Heart right ventricle (tissue), 16 donors: ENCODE results near the gene HOTAIR. TPM values are rescaled to one million over a fixed set of nuclear protein-coding genes. Genes with fewer than 3 reads are reported as not detected.
A peak's percentile ranks its signal among the peaks of the same experiment; 100 is the strongest.

ENCODE experiments used
- ATAC-seq, 8 donors: fragments of 200-7000 bp; cut with Tn5 transposase; one replicate each; pipeline ENCODE4 v1.9.1; 2020; ENCODE audit warnings: mild to moderate bottlenecking in 8 of 8, moderate library complexity in 8 of 8, moderate number of reproducible peaks in 1 of 8
- DNase-seq, 2 donors: peaks; one replicate each; pipeline ENCODE4 v3.0.0-alpha.2; 2020
- H3K27ac ChIP-seq, 10 donors: fragments of 200-600 bp; sonication (generic) in 2 of 10; one replicate each; pipeline versions ENCODE4 v1.5.0 to v1.8.0; 2020 to 2022; ENCODE audit warnings: mild to moderate bottlenecking in 3 of 10
- H3K27me3 ChIP-seq, 7 donors: fragments of 200-600 bp; one replicate each; pipeline ENCODE4 v1.8.0; 2021 to 2022; ENCODE audit warnings: mild to moderate bottlenecking in 2 of 7
- H3K36me3 ChIP-seq, 9 donors: fragments of 200-600 bp; sonication (generic) in 1 of 9; one replicate each; pipeline versions ENCODE4 v1.5.0 to v1.8.0; 2020 to 2022; ENCODE audit warnings: mild to moderate bottlenecking in 2 of 9
- H3K4me1 ChIP-seq, 9 donors: fragments of 200-600 bp; sonication (generic) in 1 of 9; one replicate each; pipeline versions ENCODE4 v1.5.0 to v1.8.0; 2020 to 2022; ENCODE audit warnings: mild to moderate bottlenecking in 4 of 9
- H3K4me3 ChIP-seq, 10 donors: fragments of 200-600 bp; sonication (generic) in 2 of 10; one replicate each; pipeline versions ENCODE4 v1.5.0 to v1.8.0; 2020 to 2022; ENCODE audit warnings: mild to moderate bottlenecking in 7 of 10, moderate library complexity in 2 of 10
- H3K9me3 ChIP-seq, 11 donors: fragments of 200-600 bp in 10 of 11; sonication (generic) in 2 of 11; one replicate each; pipeline versions ENCODE4 v1.5.0 to v1.8.0; 2013 to 2022; ENCODE audit warnings: mild to moderate bottlenecking in 2 of 11, control low read depth in 1 of 11, moderate library complexity in 1 of 11
- WGBS, 2 donors: extraction: QIAGEN DNeasy Blood & Tissue Kit; methylation state at CpG; one replicate each; pipeline ENCODE4 v1.1.7; 2013; ENCODE audit warnings: inconsistent platforms in 1 of 2; 5-methylcytosine and 5-hydroxymethylcytosine counted together
- intact Hi-C, 10 donors: fragments of 100-400 bp; cut with DNase I; formaldehyde crosslinking; loops; one replicate each; pipeline versions ENCODE4 v1.11.1 to v1.14.2; 2022
- polyA plus RNA-seq, 2 donors: library from polyadenylated mRNA; stranded (reverse); fragments of 200-250 nt; gene quantifications; one replicate each; pipeline ENCODE4 v1.2.3, GENCODE V29; 2013
- total RNA-seq, 10 donors: library from RNA; stranded (reverse); fragmentation: NEBNext Ultra II Directional in 3 of 10; extraction: Animal tissue kit (Norgen Biotek cat#: 25700) in 3 of 10; gene quantifications; one replicate each; pipeline versions ENCODE4 v1.2.1 to v1.2.4, GENCODE V29; 2021 to 2023
- TF ChIP-seq, protein P1 (sequence below), 9 donors: fragments of 200-600 bp; sonication (generic) in 2 of 9; IDR thresholded peaks; one replicate each; pipeline versions ENCODE4 v1.5.0 to v1.8.0; 2021 to 2022; ENCODE audit warnings: antibody characterized with exemption in 9 of 9, mild to moderate bottlenecking in 5 of 9, moderate library complexity in 1 of 9
- donor health status: Arrhythmogenic right ventricular cardiomyopathy.
- donor health status: ischemic (EF 13 %, LVEDD 7.1; RV severe dilation, severe dysfunction).
- donor health status: healthy with polysubstance abuse.
- donor health status: DM: no; HTN: yes; CAD: no.
- donor health status: DM: no; HTN: no; CAD: no.
- donor health status: ischemic (EF 25% LVEDD 6.9; RV normal size, moderate dysfunction).
- donor health status: ischemic (EF 25% LVEDD 5.7; RV mildly dilated, moderate dysfunction).
- donor health status: healthy.
- donor health status: DM: yes; HTN: yes; CAD: no.
- donor health status: Ischemic cardiomyopathy.
- donor health status: ischemic (EF 35%, LVEDD 5.7; RV mildly dilated, moderate dysfunction).
- donor health status: nonischemic (EF 11% LVEDD 7.7; RV severe dilation, severe dysfunction).
- donor health status: DM: yes; HTN: yes; CAD: no.
- donor health status: PGD.
- donor health status: ischemic (EF 29% LVEDD 5.4; RV normal size, mild dysfunction).
- donor health status: nonischemic (EF 23%, LVEDD 6.1; RV moderate dilation, normal function).

HOTAIR gene
- total and polyA plus RNA-seq, 12 donors, result not detected

DNA sequence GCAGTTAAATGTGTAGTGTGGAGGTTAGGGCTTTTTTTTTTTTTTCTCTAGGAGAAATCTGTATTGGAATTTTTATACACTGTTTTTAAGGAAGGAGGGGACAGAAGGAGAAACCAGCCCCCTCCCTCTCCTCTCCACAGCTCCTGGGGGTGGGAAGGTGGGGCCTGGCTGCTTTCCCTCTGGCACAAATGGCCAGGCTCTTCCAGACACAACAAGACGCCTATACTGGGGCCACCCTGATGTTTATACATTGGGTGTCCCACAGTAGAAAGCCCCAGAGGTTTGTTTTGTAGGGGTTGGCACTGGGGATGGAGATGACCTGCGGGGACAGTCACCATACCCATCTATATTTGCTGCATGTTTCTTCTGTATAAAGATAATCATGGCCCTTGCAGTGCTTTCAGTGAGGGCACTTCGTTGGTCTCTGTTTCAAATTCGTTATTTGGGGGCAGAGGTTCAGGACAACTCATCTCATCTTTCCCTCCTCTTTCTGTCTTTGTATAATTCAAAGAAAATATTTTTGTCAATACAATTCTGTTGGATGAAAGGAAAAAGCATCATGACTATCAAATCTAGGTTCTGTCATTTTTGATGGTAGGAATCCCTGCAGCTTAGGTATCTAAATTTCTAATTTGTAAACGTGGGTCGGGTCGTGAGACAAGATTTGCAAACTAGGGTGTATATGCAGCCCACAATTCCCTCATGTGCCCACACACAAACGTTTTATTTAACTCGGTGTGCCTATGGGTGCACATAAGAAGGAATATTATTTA is 2.3 kb upstream of the HOTAIR start:
- no peak for DNase-seq
- Histone ChIP-seq H3K9me3 (no peaks in the 10 kb centered on the region), H3K4me1 (peaks cover 2 to 28% (median 16%) of the 10 kb centered on the region in 9 donors), H3K36me3 (no peaks in the 10 kb centered on the region), H3K4me3 (no peak overlapping the region), H3K27ac (no peak overlapping the region), H3K27me3 (peaks cover 63 to 100% (median 98%) of the 10 kb centered on the region in 7 donors)
- intact Hi-C loops, result no loop called here
- no peak for ATAC-seq
- TF ChIP-seq, protein P1, sequence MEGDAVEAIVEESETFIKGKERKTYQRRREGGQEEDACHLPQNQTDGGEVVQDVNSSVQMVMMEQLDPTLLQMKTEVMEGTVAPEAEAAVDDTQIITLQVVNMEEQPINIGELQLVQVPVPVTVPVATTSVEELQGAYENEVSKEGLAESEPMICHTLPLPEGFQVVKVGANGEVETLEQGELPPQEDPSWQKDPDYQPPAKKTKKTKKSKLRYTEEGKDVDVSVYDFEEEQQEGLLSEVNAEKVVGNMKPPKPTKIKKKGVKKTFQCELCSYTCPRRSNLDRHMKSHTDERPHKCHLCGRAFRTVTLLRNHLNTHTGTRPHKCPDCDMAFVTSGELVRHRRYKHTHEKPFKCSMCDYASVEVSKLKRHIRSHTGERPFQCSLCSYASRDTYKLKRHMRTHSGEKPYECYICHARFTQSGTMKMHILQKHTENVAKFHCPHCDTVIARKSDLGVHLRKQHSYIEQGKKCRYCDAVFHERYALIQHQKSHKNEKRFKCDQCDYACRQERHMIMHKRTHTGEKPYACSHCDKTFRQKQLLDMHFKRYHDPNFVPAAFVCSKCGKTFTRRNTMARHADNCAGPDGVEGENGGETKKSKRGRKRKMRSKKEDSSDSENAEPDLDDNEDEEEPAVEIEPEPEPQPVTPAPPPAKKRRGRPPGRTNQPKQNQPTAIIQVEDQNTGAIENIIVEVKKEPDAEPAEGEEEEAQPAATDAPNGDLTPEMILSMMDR (IDR thresholded peaks at IDR 0.05), result no peak
- 8 to 11% methylated on average over 9 of the region's 9 CpGs for WGBS, 2 donors

- Histone ChIP-seq H3K4me3 (no peak overlapping the region), H3K9me3 (no peaks in the 10 kb centered on the region), H3K36me3 (no peaks in the 10 kb centered on the region), H3K27ac (no peak overlapping the region), H3K27me3 (peaks cover 67 to 100% (median 98%) of the 10 kb centered on the region in 7 donors), H3K4me1 (peaks cover 2 to 28% (median 16%) of the 10 kb centered on the region in 9 donors)
- ATAC-seq (no peak), DNase-seq (no peak)
- TF ChIP-seq, protein P1 (IDR thresholded peaks at IDR 0.05), result no peak
- intact Hi-C loops, result no loop called here
- WGBS, 2 donors, result 9 to 12% methylated on average over 21 of the region's 21 CpGs
Observed at GRCh38 chr12:53976172-53976822, 1.5 kb upstream of the HOTAIR start.

GRCh38 chr12:53975479-53976152 is 862 bp upstream of the HOTAIR start:
- Histone ChIP-seq H3K27ac (no peak overlapping the region), H3K9me3 (no peaks in the 10 kb centered on the region), H3K4me3 (no peak overlapping the region), H3K36me3 (no peaks in the 10 kb centered on the region), H3K27me3 (peaks cover 69 to 100% (median 98%) of the 10 kb centered on the region in 7 donors), H3K4me1 (peaks cover 2 to 28% (median 16%) of the 10 kb centered on the region in 9 donors)
- WGBS, 2 donors, result 6 to 8% methylated on average over 31 of the region's 31 CpGs
- intact Hi-C loops, result no loop called here
- ATAC-seq (no peak), DNase-seq (no peak)
- TF ChIP-seq, protein P1 (IDR thresholded peaks at IDR 0.05), result no peak

DNA sequence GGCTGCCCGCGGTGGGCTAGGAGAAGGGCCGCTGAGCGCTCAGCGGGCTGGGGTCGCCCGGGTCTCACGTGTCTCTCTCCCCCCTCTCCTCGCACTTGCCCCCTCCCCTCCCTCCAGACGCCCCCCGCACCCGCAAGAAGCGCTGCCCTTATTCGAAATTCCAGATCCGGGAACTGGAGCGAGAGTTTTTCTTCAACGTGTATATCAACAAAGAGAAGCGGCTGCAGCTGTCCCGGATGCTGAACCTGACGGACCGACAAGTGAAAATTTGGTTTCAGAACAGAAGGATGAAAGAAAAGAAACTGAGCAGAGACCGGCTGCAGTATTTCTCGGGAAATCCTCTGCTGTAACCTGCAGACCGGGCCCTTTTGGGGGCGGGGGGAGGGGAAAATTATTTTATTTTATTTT is 314 bp upstream of the HOTAIR start:
- DNase-seq, result no peak
- peak overlapping the region in 5 of 10 donors; percentile 0 to 37 (median 20) for H3K4me3 ChIP-seq
- no peaks in the 10 kb centered on the region for H3K9me3 ChIP-seq
- no peaks in the 10 kb centered on the region for H3K36me3 ChIP-seq
- TF ChIP-seq, protein P1 (IDR thresholded peaks at IDR 0.05), result no peak
- no peak overlapping the region for H3K27ac ChIP-seq
- H3K27me3 ChIP-seq, result peaks cover 72 to 100% (median 98%) of the 10 kb centered on the region in 7 donors
- 2 to 3% methylated on average over 23 to 25 of the region's 25 CpGs for WGBS, 2 donors
- no peak for ATAC-seq
- peaks cover 2 to 28% (median 16%) of the 10 kb centered on the region in 9 donors for H3K4me1 ChIP-seq
- intact Hi-C loops, result no loop called here
